HEK293T (cell line): ENCODE results near the gene STIP1.

Experiments
- BHLHE40 ChIP-seq: fragments of 450-650 bp; IDR thresholded peaks from 2 replicates; pipeline ENCODE4 v1.6.1; 2016; ENCODE audit warnings: mild to moderate bottlenecking, moderate library complexity, borderline replicate concordance
- FOXA1 ChIP-seq: fragments of 450-650 bp; IDR thresholded peaks from 2 replicates; pipeline ENCODE4 v1.6.1; 2016; ENCODE audit warnings: mild to moderate bottlenecking
- HDGF ChIP-seq: fragments of 450-650 bp; IDR thresholded peaks from 2 replicates; pipeline ENCODE4 v1.6.1; 2017; ENCODE audit warnings: antibody characterized with exemption, borderline replicate concordance
- SUZ12 ChIP-seq: fragments of 450-650 bp; IDR thresholded peaks from 2 replicates; pipeline ENCODE4 v1.6.1; 2016; ENCODE audit warnings: mild to moderate bottlenecking
- TF ChIP-seq, protein P1 (sequence below): fragments of 450-650 bp; IDR thresholded peaks from 2 replicates; pipeline ENCODE4 v1.6.1; 2016

DNA sequence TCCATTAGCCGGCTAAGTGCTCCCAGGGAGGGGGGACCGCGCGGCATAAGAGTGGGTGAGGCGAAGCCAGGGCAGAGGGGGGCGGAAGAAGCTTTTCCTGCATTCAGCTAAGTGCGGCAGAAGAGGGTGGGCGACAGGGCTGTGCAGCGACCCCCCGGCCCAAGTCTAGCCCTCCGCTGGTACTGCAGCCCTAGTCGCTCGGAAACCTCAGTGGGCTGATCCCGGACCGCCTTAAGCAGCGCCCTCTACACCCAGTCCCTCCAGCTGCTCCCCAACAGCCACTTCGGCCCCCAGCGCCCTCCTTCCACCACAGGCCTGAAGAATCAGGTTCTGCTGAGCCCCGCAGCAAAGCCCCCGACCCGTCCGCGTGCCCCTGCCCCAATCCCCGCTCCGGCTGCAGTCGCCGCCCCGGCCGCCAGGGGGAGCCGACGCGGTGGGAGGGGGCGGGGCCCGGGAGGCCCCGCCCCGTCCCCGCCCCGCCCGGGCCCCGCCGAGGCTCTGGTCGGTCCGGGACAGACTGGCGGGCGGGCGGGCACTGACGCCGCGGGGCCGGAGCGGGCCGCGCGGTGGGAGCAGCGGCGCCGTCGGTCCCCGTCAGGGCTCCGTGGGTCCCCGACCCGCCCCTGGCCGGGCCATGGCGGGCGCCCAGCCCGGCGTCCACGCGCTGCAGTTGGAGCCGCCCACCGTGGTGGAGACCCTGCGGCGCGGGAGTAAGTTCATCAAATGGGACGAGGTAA is 65.2 kb downstream of the STIP1 start, which contains the start of gene PLCB3:
- TF ChIP-seq HDGF, result no peak
- TF ChIP-seq BHLHE40, result no peak
- TF ChIP-seq, protein P1, sequence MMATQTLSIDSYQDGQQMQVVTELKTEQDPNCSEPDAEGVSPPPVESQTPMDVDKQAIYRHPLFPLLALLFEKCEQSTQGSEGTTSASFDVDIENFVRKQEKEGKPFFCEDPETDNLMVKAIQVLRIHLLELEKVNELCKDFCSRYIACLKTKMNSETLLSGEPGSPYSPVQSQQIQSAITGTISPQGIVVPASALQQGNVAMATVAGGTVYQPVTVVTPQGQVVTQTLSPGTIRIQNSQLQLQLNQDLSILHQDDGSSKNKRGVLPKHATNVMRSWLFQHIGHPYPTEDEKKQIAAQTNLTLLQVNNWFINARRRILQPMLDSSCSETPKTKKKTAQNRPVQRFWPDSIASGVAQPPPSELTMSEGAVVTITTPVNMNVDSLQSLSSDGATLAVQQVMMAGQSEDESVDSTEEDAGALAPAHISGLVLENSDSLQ, result no peak
- no peak for TF ChIP-seq FOXA1
- no peak for TF ChIP-seq SUZ12
